Cardiac muscle cell (in vitro differentiated cells and primary cell): ENCODE data around the gene DOCK2. TPM values are rescaled to one million over a fixed set of nuclear protein-coding genes. Genes with fewer than 3 reads are reported as not detected.
"Not testable (repeated sequence)": the region's sequence is repeated elsewhere in the genome, so short reads cannot be mapped to it uniquely, and the experiment has no call there.

Experiments
- DNase-seq, 2 donors: peaks; one replicate each; pipeline versions ENCODE4 v3.0.0 to v3.0.0-alpha.2; 2010 to 2017; ENCODE audit warnings: low read depth in 1 of 2, low spot score in 1 of 2
- H3K27ac ChIP-seq: fragments of 200-600 bp; sonication (generic); 2 replicates; pipeline ENCODE4 v1.5.1; 2016
- H3K27me3 ChIP-seq: fragments of 200-600 bp; sonication (generic); 2 replicates; pipeline ENCODE4 v1.6.0; 2016; ENCODE audit warnings: control low read depth
- H3K36me3 ChIP-seq: fragments of 200-600 bp; sonication (generic); 2 replicates; pipeline ENCODE4 v1.5.1; 2016; ENCODE audit warnings: control low read depth
- H3K4me1 ChIP-seq: fragments of 200-600 bp; sonication (generic); 2 replicates; pipeline ENCODE4 v1.8.1; 2017; ENCODE audit warnings: low read depth, mild to moderate bottlenecking, mixed run types
- H3K4me3 ChIP-seq: fragments of 200-600 bp; sonication (generic); 2 replicates; pipeline ENCODE4 v1.5.1; 2016; ENCODE audit warnings: mild to moderate bottlenecking
- H3K9me3 ChIP-seq: fragments of 200-600 bp; sonication (generic); 2 replicates; pipeline ENCODE4 v1.5.1; 2017; ENCODE audit warnings: low read depth, mild to moderate bottlenecking, control low read depth
- CTCF ChIP-seq: IDR thresholded peaks from 2 replicates; pipeline ENCODE4 v1.5.1; 2012; ENCODE audit warnings: low read depth, mild to moderate bottlenecking, low read length
- polyA plus RNA-seq: library from polyadenylated mRNA; unstranded; fragments of >200 nt; fragmentation: Nextera tagmentation; extraction: Ambion mirVana; gene quantifications from 2 replicates; pipeline ENCODE4 v1.2.1, GENCODE V29; 2016
- total RNA-seq: library from RNA; depleted of rRNA; stranded (reverse); fragments of >200 nt; gene quantifications from 2 replicates; pipeline ENCODE4 v1.2.3, GENCODE V29; 2016

The DOCK2 gene
- total and polyA plus RNA-seq, 2 experiments from 2014 or later = 3.3 to 6.5 TPM

GRCh38 chr5:169945831-169946261, 308.8 kb downstream of the DOCK2 start:
- Histone ChIP-seq H3K4me1 (peaks cover 17% of the 10 kb centered on the region), H3K27ac (peak overlapping the region; percentile 50), H3K9me3 (no peaks in the 10 kb centered on the region), H3K4me3 (no peak overlapping the region), H3K36me3 (no peaks in the 10 kb centered on the region), H3K27me3 (no peaks in the 10 kb centered on the region)
- DNase-seq = peak; percentile 28 to 99
- TF ChIP-seq CTCF = no peak

- Histone ChIP-seq H3K9me3 (no peaks in the 10 kb centered on the region), H3K36me3 (no peaks in the 10 kb centered on the region), H3K4me1 (peaks cover 17% of the 10 kb centered on the region), H3K4me3 (no peak overlapping the region), H3K27ac (no peak overlapping the region), H3K27me3 (no peaks in the 10 kb centered on the region)
- DNase-seq = peak in 1 of 2 donors; percentile 65
- TF ChIP-seq CTCF = no peak
Observed at GRCh38 chr5:169946743-169947295, 309.7 kb downstream of the DOCK2 start.

- H3K4me1 ChIP-seq = peaks cover 17% of the 10 kb centered on the region
- H3K4me3 ChIP-seq = no peak overlapping the region
- H3K27me3 ChIP-seq = peaks cover 5% of the 10 kb centered on the region
- no peak for TF ChIP-seq CTCF
- no peak overlapping the region for H3K27ac ChIP-seq
- H3K36me3 ChIP-seq = no peaks in the 10 kb centered on the region
- DNase-seq = no peak
- no peaks in the 10 kb centered on the region for H3K9me3 ChIP-seq
Observed at GRCh38 chr5:169950333-169950732, 313.3 kb downstream of the DOCK2 start.

- H3K9me3 ChIP-seq, H3K36me3 ChIP-seq, H3K27me3 ChIP-seq, H3K4me3 ChIP-seq, H3K4me1 ChIP-seq, H3K27ac ChIP-seq: not testable (repeated sequence)
- peak in 1 of 2 donors; percentile 65 for DNase-seq
Observed at GRCh38 chr5:169953196-169953595, 316.1 kb downstream of the DOCK2 start.

- Histone ChIP-seq H3K4me3 (no peak overlapping the region), H3K27ac (no peak overlapping the region), H3K27me3 (peaks cover 5% of the 10 kb centered on the region), H3K4me1 (no peaks in the 10 kb centered on the region), H3K36me3 (no peaks in the 10 kb centered on the region), H3K9me3 (no peaks in the 10 kb centered on the region)
- no peak for TF ChIP-seq CTCF
- no peak for DNase-seq
Observed at GRCh38 chr5:169954786-169955185, 317.7 kb downstream of the DOCK2 start.

GRCh38 chr5:169956126-169956525, 319.1 kb downstream of the DOCK2 start:
- TF ChIP-seq CTCF = no peak
- Histone ChIP-seq H3K27ac (no peak overlapping the region), H3K4me1 (no peaks in the 10 kb centered on the region), H3K36me3 (no peaks in the 10 kb centered on the region), H3K4me3 (no peak overlapping the region), H3K9me3 (no peaks in the 10 kb centered on the region), H3K27me3 (peaks cover 5% of the 10 kb centered on the region)
- peak in 1 of 2 donors; percentile 74 for DNase-seq
